ENCODE results near the gene ARAP1.
"Not testable (repeated sequence)": the region's sequence is repeated elsewhere in the genome, so short reads cannot be mapped to it uniquely, and the experiment has no call there.

Gene ARAP1

DNA sequence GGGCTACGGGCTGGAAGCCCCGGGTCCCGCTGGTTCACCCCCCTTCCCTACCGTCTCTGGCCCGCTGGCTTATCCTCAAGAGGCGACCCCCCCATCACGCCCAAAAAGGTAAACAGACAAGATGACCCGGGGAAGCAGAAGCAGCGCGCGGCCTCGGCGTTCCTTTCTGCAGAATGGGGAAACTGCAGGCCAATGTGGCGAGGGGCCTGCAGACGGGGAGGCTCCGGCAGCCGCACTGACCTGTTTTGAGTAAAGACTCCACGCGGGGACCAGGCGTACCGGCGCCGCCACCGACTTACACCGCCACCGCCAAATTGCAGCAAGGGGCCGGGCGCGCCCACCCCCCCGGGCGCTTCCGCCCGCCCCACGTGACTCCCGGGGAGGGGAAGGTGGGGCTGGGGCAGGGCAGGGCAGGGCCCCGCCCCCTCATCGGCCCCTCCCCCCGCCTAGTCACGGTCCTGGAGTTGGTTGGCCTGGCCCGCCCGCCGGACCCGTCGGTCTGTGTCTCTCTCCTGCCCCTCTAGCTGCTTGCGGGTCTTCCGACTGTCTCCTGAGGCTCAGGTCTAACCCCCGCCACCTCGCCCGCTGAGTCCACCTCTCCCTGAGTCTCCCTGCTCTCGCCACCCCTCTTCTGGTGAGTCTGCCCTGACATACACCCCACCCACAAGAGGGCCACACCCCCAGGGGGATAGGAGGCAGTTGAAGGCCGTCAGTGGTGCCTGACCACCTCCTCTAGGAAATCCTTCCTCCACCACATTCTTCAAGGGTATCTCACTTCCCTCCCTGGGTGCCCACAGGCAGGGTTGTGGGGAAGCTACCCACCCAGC lies at the start of gene ARAP1:
Gene ARAP1, minus strand, starts transcription at position 321 of the 827 bp plus-strand sequence. CDS start 25,280 bp downstream, outside the sequence.
- peak; percentile 89 for DNase-seq

DNA sequence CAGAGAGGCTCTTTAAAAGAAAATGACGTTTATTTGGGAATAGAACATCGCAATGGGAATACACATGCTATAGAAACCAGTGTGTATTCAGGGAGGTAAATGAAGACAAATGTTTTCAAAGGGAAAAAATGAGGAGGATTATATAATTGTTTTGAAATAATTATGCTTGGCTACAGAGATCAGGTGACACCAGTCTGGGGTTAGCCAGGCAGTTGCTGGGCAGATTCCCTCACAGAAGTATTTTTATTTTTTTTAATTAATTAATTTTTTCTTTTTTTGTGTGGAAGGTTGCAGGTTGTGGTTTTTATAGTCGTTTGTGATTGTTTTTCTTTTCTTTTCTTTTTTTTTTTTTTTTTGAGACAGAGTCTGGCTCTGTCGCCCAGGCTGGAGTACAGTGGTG lies 47.2 kb upstream of the ARAP1 start:
- no peak for DNase-seq

GRCh38 chr11:72798361-72798760 lies 46.2 kb upstream of the ARAP1 start:
- no peak for DNase-seq

GRCh38 chr11:72793425-72794367 lies 41.5 kb upstream of the ARAP1 start, which contains the start of gene STARD10:
Gene STARD10 (minus strand): TSS chr11:72794047. CDS start chr11:72781181, 12,866 bp downstream.
- peak; percentile 85 to 94 for DNase-seq

- DNase-seq = no peak
Observed at GRCh38 chr11:72793076-72793424, 40.8 kb upstream of the ARAP1 start.

DNA sequence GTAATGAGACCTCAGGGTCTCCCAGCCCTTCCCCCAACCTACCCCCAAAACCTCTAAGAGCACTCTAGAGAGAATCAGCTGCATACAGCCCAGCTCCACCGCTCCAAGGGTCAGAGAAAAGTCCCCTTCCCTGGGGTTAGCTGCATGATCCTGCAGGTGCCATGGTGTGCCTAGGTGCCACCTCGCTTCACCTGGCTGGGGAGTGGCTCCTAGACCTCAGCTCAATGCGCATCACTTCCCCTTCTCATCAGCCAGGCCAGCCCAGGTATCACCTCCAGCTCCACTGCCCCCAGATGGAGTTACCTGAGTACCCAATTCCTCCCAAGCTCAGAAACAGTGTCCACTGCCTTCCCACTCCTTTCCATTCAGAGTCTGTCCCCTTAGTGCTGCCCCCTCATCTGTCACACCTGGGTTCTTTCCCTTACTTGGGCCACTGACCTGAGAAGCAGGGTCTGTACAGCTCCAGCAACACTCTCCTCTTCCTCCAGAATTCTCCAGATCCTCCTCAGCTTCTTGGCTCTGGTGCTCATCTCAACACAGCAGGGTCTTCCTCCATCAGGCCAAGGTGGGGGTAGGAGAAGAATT lies 40.3 kb upstream of the ARAP1 start:
- no peak for DNase-seq

GRCh38 chr11:72791228-72791627 lies 39.0 kb upstream of the ARAP1 start:
- DNase-seq = not testable (repeated sequence)

GRCh38 chr11:72789493-72790131 lies 37.4 kb upstream of the ARAP1 start:
- DNase-seq = no peak

DNA sequence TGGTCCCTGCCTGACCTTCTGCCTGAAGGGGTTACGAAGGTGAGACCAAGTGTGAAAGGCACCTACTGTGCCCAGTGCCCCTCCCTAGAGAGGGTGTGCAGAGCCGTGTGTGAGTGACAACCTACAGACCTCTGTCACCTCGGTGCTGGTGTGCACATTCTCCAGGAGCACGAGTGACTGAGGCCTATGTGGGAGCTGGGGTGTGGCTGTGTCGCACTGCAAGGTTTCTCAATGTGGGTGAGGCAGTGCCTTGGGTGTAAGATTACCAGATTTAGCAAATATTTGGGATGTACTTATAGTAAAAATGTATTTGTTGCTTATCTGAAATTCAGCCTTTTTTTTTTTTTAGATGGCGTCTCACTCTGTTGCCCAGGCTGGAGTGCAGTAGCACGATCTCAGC lies 36.0 kb upstream of the ARAP1 start:
- DNase-seq = no peak

GRCh38 chr11:72787216-72788104 lies 35.3 kb upstream of the ARAP1 start:
- no peak for DNase-seq

- no peak for DNase-seq
Observed at GRCh38 chr11:72786305-72787215, 34.4 kb upstream of the ARAP1 start.

GRCh38 chr11:72784662-72785061 lies 32.5 kb upstream of the ARAP1 start:
- no peak for DNase-seq

DNA sequence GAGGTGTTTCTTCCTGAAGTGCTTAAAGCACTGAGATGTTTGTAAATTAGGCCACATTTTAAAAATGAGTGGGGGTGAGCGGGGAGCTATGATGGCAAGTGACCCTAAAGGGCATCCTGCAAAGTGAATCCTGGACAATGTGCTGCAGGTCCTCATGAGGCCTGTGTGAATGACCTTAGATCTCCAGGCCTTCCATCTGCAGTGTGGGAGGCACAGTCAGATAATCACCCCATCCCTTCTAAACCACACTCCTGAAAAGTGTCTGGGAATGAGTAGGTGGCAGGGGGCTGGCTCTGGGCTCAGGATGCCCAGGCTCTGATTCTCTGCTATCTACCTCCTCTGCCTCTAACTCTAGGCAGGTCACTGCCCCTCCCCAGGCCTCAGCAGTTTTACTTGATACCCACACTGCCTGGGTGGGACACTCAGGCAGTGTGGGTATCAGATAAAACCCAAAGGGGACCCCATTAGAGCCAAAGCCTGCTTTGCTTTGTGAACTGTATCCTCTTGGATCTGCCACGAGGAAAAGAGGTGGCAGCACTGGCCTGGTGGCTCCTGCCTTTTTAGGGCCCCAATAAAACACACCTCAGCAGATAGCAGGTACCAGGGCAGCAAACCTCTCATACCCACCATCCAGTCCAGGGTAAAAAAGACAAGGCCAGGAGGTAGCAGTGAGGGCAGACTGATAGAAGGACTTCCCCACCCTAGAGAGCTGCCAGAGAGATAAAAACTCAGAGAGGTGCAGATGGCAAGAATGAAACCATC lies 31.1 kb upstream of the ARAP1 start:
- DNase-seq = no peak

DNA sequence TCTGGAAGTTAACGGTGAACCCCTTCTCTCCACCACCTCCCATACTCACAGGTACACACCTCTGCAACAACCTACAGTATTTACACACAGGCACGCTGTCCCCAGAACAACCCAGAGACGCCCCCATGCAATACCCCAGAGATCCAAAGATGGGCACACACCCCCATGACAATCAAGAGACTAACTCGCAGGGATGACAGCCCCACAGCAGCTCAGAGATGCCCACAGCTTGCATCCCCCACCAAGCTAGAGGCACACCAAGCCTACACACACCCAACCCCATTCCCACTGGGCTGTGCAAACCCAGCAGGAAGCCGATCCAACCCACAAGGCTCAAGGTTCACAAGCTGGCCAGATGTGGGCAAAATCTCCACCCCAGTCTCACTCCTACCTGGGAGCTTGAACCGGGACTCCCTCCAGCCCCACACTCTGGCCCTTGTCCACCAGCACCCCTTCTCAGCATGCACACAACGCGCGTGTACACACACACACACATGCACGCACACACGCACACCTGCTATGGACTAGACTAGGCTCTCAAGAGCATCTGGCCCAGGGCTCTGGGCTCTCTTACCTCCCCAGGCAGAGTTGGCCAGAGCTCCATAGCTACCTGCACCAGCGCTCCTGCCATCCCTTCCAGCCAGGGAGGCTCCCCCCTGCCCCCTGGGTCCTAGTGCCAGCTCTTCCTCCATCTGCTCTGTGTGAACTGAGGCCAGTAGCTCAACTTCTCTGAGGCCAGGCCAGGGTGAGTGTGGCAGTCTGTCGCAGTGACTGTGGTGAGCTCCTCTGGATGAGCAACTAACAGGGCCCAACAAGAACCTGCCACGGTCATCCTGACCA lies 30.1 kb upstream of the ARAP1 start:
- no peak for DNase-seq

GRCh38 chr11:72781313-72782080 lies 29.3 kb upstream of the ARAP1 start:
- no peak for DNase-seq

DNA sequence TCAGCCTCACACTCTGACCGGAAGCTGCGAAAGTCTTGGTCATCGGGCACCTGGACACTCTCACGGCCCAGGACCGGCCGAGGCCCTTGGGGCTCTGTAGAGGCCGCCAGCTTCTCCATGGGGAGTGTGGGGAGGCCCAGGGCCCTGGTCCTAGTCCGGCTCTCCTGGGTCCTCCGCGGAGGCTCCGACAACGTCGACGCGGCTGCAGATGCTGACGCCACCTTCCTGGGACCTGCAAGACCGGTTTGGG lies 28.8 kb upstream of the ARAP1 start:
- DNase-seq = no peak

- no peak for DNase-seq
Observed at GRCh38 chr11:72780296-72781062, 28.3 kb upstream of the ARAP1 start.

Measured in SW 1271 (cell line).